ENCODE measurements around the gene HTR2A.
A peak's percentile ranks its signal among the peaks of the same experiment; 100 is the strongest.

Gene HTR2A

DNA sequence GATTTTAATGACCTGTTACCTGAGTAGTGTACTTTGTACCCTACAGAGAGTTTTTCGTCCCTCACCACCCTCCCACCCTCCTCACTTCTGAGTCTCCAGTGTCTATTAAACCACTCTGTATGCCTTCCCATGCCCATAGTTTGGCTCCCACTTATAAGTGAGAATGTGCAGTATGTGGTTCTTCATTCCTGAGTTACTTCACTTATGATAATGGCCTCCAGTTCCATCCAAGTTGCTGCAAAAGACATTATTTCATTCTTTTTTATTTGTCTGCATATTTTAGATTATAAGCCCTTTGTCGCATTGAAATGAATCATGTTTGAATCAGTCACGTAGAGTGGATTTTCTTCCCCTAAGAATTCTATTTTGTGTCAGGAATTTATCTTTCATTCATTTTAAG is 12.2 kb upstream of the HTR2A start:
- TF ChIP-seq, protein P1, sequence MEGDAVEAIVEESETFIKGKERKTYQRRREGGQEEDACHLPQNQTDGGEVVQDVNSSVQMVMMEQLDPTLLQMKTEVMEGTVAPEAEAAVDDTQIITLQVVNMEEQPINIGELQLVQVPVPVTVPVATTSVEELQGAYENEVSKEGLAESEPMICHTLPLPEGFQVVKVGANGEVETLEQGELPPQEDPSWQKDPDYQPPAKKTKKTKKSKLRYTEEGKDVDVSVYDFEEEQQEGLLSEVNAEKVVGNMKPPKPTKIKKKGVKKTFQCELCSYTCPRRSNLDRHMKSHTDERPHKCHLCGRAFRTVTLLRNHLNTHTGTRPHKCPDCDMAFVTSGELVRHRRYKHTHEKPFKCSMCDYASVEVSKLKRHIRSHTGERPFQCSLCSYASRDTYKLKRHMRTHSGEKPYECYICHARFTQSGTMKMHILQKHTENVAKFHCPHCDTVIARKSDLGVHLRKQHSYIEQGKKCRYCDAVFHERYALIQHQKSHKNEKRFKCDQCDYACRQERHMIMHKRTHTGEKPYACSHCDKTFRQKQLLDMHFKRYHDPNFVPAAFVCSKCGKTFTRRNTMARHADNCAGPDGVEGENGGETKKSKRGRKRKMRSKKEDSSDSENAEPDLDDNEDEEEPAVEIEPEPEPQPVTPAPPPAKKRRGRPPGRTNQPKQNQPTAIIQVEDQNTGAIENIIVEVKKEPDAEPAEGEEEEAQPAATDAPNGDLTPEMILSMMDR (IDR thresholded peaks at IDR 0.05; ENCODE audit: low read depth, low read length), result no peak
- no peak for DNase-seq (ENCODE audit: extremely low read depth, low read depth)

DNA sequence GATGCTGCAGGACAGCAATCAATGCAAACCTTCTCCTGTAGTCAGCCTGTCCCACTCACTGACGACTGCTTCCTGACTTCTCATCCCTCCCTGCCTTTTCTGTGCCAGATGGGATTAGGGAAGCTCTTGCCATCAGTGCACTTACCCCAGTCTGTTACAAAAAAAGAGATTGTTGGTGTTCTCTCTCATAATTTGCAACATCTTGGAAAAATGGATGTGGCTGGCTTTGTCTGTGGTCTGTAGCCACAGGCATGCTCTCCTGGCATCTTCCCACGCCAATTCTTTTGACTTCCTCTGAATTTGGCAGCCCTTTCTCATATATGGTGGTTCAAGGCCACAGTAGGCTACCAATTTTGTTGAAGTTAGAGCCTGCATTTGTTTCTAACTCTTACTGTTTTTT is 11.6 kb upstream of the HTR2A start:
- TF ChIP-seq, protein P1 (IDR thresholded peaks at IDR 0.05; ENCODE audit: low read depth, low read length), result no peak
- peak; percentile 16 for DNase-seq (ENCODE audit: extremely low read depth, low read depth)

DNA sequence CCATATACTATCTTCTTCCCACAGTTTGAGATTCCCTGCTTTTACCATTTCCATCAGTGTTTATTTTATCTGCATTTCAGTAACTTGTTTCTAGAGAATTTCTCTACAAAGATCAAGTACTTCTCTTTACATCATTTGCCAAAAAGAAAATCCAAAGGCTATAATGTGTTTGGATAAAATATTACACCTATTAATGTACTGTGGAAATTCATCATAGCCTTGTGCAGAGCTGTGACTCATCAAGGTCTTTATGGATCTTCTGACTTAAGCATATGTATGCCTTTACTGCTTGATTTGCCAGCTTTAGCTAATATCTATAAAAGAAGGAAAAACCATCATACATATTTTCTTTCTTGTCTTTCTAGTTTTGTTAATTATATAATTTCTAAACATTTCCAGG is 9.6 kb upstream of the HTR2A start:
- no peak for DNase-seq (ENCODE audit: extremely low read depth, low read depth)
- TF ChIP-seq, protein P1 (IDR thresholded peaks at IDR 0.05; ENCODE audit: low read depth, low read length), result no peak

DNA sequence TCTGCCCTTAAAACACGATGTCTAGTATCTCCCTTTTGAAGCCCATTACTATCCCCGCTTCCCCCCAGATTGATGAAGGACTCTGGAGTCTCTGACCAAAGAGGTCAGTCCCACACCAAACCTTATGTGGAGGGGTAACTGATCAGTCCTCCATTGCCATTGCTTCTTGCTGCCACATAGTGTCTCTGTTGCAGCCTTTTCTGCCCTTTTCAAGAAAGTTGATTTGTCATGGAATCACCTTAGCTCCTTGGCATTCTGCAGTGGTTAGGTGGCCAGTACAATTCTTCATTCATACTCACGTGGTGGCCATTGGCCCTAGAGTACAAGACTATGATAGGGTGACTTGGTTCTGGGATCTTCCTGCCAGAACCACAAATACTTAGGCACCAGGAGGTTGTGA is 8.4 kb upstream of the HTR2A start:
- DNase-seq (ENCODE audit: extremely low read depth, low read depth), result no peak
- TF ChIP-seq, protein P1 (IDR thresholded peaks at IDR 0.05; ENCODE audit: low read depth, low read length), result peak; percentile 19

DNA sequence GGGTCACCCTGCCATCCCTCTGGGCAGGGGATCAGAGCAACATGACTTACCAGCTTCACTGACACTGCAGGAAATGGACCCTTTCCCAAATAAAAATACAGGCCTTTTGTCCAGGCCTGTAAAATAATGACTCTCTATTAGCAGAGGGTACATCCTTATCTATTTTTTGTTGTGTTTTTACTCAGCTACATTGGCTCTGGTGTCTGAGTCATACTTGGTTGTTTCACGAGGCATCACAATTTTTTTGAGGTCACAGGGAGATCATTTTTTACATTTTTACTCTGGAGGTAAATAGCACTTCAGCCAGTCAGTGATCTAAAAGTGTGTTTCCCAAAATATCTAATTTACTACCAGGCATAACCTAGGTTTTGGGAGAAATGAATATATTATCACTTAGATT is 6.9 kb upstream of the HTR2A start:
- TF ChIP-seq, protein P1 (IDR thresholded peaks at IDR 0.05; ENCODE audit: low read depth, low read length), result no peak
- DNase-seq (ENCODE audit: extremely low read depth, low read depth), result no peak

DNA sequence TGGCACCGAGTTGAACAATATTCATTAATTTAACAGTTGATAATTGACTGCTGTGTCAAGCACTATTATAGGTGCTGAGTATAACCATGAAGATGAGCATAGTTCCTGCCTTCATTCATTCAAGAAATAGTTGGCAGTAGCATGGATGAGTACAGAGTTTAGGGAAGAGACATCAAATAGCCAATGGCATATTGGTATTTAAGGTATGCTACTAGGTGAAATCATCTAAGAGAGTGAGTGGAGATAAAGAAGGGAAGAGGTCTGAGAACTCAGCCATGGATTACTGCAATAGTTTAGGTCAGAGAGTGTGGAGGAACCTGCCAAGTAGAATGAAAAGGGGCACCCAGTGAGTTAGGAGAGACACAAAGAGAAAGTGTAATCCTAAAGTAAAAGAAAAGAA is 4.9 kb upstream of the HTR2A start:
- TF ChIP-seq, protein P1 (IDR thresholded peaks at IDR 0.05; ENCODE audit: low read depth, low read length), result no peak
- no peak for DNase-seq (ENCODE audit: extremely low read depth, low read depth)

DNA sequence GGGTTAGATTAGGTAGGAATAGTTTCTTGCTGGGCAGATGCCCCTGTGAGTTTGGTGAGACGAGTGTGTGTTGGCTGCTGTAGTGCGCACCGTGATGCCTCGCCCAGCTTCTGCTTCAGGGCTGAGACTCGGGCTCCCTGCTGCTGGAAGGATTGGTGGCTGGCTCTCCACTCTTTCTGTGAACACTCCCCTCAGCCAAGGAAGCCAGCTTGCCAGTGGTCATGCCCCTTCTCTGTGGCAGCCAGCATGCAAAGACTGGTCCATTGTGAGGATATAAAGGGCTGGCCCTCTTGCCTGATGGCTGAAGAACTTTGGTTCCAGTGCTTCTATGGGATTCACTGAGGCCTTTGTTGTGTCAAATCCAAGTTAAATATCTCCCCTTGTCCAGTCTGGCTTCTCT is 2.9 kb upstream of the HTR2A start:
- TF ChIP-seq, protein P1 (IDR thresholded peaks at IDR 0.05; ENCODE audit: low read depth, low read length), result no peak
- DNase-seq (ENCODE audit: extremely low read depth, low read depth), result no peak
